Activated CD8-positive, alpha-beta memory T cell treated with anti-CD3 and anti-CD28 coated beads, Interleukin-2, amount 50 U/mL, for 4 hours (primary cell): ENCODE results near the gene GAL3ST2.
A peak's percentile ranks its signal among the peaks of the same experiment; 100 is the strongest.
"Not testable (repeated sequence)": the region's sequence is repeated elsewhere in the genome, so short reads cannot be mapped to it uniquely, and the experiment has no call there.

Experiments
- DNase-seq: peaks from one replicate; pipeline ENCODE4 v3.0.0-alpha.2; 2020

The GAL3ST2 gene

GRCh38 chr2:241769819-241770184 lies 6.8 kb upstream of the GAL3ST2 start:
- DNase-seq, result no peak

DNA sequence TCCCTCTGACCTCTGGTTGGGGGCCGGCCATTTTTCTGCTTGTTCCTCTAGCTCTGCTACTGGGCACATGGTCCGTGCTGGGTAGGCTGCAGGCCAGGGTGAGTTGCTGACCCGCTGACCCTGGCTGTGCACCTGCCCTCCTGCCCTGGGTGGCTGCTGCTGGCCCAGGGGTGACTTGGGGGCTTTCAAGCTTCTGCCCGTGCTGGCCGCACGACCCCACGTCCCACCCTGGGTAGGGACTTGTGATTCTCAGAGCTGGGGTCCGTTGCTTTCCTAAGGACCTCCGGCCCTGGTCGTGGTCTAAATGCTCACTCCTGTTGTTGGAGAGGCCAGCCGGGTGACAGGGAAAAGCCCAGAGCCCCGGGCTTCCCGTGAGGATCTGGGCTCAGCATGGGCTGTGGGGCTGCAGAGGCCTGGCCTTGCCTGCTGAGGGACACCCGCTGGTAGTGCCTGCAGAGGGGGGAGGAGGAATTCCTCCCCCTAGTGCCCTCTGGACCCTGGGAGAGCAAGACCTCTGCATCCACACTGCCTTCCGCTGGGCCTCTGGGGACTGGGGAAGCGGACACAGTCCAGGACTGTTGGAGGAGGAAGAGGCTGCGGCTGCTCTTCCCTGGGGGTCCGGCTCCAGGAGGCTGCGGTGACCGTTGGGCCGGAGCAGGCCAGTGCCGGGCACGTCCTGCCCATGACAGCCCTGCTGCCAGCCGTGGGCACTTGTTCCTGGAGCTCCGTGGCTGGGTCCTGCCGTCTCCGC lies 6.3 kb upstream of the GAL3ST2 start:
- no peak for DNase-seq

DNA sequence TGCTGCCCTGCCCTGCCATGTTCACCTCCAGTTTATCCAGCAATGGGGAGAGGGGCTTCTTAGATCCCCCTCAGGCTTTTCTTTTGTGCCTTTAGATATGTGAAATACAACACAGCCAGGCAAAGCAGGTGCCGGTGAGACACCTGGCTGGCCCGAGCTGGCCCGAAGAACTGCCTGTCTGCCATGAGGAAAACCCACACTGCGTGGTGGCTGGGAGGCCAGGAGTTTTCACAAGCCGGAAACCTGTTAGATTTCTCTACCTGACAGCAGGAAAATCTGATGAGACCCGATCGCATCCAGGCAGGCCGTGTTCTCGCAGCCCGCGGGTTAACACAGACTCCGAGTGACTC lies 5.7 kb upstream of the GAL3ST2 start:
- no peak for DNase-seq

GRCh38 chr2:241771286-241772062 lies 5.1 kb upstream of the GAL3ST2 start:
- DNase-seq, result no peak

GRCh38 chr2:241772063-241772499 lies 4.5 kb upstream of the GAL3ST2 start:
- no peak for DNase-seq

GRCh38 chr2:241773511-241774418 lies 2.9 kb upstream of the GAL3ST2 start:
- no peak for DNase-seq

DNA sequence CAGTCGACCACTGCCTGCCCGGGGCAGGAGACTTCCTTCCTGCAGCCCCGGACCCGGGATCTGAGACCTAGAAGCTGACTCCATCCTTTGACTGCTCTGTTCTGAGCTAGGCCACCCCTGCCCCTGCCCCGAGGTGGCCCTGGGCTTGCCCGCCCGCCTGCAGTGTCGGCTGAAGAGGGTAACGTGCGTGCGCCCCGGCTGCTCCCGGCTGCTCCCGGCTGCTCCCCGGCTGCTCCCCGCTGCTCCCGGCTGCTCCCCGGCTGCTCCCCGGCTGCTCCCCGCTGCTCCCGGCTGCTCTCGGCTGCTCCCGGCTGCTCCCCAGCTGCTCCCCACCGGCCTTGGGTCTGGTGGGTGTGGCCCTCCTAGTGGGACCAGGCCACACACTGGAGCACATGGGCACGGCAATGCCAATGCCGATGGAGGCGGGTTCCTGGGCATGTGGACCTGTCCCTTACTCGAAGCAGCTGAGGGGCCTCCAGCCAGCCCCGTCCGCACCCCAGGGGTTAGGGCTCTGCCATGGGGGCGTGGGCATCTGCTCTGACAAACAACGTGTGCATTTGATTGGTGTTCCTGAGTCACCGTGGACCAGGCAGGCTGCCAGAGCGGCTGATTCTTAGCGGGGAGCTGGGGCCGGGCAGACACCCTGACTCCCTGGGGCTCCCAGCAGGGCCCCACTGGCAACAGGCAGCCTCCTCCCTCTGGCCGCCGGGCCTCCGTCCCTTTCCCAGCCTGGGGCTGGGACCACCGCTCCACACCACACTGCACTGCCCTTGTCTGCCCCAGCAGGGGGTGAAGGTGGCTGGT lies 2.0 kb upstream of the GAL3ST2 start:
- DNase-seq, result no peak

DNA sequence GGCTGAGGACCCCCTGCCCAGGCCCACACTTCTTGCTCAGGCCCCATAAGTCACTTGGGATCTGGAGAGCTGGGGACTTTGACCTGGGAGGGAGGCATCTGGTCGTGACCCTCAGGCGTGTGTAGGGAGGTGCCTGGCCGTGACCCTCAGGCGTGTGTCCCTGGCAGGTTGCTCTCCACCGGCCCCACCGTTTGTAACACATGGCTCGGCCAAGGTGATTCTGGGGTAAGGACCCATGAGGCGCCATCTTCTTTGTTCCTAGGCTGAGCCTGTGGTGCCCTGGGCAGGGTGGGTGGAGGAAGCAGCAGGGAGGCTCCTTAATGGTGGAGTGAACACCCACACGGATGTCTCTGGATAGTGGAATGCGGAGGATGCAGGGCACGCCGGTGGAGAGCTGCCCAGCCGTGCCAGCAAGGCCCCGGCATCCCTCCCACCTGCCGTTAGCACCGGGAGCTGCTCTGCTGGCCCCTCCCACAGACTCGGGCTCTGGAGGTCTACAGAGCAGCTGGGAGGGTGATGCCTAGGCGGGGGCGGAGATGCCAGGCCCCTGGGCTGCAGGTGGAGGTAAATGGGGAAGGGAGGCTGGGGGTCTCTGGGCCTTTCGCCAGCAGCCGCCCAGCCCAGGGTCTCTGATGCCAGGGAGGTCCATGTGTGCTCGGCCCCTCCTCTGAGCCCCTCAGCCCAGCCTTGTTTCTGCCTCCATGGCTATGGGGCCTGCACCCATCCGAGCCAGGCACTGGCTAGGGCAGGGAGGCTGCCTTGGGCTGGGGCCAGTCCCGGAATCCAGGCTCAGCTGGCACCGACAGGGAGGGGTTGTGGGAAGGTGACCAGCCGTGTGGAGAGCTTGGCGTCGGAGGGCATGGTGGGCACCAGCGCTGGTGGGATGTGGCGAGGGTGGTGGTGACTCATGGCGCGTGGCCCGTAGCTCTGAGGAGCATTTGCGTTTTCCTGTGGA lies 1.1 kb upstream of the GAL3ST2 start:
- no peak for DNase-seq

GRCh38 chr2:241777170-241777685 lies 606 bp downstream of the GAL3ST2 start:
- no peak for DNase-seq

- no peak for DNase-seq
Observed at GRCh38 chr2:241777686-241778627, 1.3 kb downstream of the GAL3ST2 start.

DNA sequence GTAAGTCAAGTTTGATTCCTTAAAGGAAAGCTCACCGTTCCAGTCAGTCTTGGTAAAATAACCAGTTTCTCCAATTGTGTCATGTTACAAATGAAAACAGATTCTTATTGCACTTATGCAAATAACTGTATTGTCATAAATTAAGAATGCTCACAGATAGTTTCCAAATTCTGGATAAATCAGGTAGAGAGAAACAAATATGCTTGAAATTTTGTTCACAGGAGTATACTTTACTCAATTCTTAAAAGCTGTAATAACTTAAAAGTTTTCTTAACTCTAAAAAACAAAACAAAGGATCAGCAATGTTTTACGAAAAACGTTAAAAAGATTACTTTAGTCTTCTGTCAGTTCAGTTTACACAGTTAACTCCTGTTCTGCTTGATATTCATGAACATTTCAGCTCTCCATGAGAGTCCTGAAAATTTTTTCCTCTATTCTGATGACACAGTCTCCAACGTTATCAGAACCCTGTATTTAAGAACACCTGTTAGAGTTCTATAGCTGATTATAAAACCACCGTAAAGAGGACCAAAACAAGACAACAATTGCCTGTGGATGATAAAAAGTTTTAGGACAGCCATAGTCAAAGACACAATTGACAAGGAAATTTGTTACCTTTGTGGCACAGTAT lies 4.4 kb downstream of the GAL3ST2 start:
- no peak for DNase-seq

DNA sequence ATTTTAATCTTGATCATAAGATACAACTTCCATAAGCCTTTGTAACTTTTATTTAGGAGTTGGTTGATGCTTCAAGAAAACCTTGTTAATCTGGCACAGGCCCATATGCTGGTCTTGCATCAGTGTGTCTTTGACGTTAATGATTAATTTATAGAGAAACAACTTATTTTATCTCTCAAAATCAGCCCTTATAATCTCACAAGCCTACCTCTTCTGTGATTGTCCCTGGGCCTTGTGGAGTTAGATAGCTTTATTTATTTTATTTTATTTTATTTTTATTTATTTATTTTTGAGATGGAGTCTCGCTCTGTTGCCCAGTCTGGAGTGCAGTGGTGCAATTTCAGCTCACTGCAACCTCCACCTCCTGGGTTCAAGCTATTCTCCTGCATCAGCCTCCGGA lies 5.4 kb downstream of the GAL3ST2 start:
- DNase-seq, result not testable (repeated sequence)

- DNase-seq, result no peak
Observed at GRCh38 chr2:241788135-241788534, 11.5 kb downstream of the GAL3ST2 start.

DNA sequence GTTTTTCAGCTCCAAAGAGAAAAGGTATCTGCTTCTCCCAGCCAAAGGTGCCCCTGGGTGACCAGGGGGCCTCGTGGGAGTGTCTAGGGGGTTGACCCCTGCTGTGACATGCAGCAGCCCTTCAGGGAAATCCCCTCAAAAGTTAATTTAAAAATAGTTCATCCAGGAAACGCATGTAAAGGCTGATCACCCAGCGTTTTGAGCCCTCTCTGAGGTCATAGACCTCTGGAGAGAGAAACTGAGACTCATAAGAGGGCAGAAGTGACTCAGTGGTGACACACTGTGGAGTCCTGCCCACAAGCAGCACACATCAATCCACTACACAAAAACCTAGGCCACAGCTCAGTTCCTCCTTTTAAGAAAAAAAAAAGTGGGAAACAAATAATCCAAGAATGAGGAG lies 11.9 kb downstream of the GAL3ST2 start:
- DNase-seq, result peak; percentile 38

- DNase-seq, result not testable (repeated sequence)
Observed at GRCh38 chr2:241791385-241791784, 14.8 kb downstream of the GAL3ST2 start.

GRCh38 chr2:241793385-241793784 lies 16.8 kb downstream of the GAL3ST2 start:
- no peak for DNase-seq

- no peak for DNase-seq
Observed at GRCh38 chr2:241794250-241794823, 17.7 kb downstream of the GAL3ST2 start.

GRCh38 chr2:241795021-241795999 lies 18.7 kb downstream of the GAL3ST2 start:
- DNase-seq, result no peak
